HepG2 (cell line): ENCODE results near the gene PRUNE1. TPM values are rescaled to one million over a fixed set of nuclear protein-coding genes. Genes with fewer than 3 reads are reported as not detected.

Experiments
- FOXC1 ChIP-seq: sonication (generic); formaldehyde crosslinking; IDR thresholded peaks from 2 replicates; pipeline ENCODE4 v1.8.0; 2022; ENCODE audit warnings: mild to moderate bottlenecking, missing genetic modification reagents, borderline replicate concordance
- GABPB1 ChIP-seq: IDR thresholded peaks from 2 replicates; pipeline ENCODE4 v1.6.1; 2016; ENCODE audit warnings: mild to moderate bottlenecking, missing genetic modification reagents, moderate library complexity, missing compliant biosample characterization
- GZF1 ChIP-seq: sonication (generic); formaldehyde crosslinking; IDR thresholded peaks from 2 replicates; pipeline ENCODE4 v1.5.1; 2020; ENCODE audit warnings: mild to moderate bottlenecking, missing genetic modification reagents
- HES4 ChIP-seq: sonication (generic); formaldehyde crosslinking; IDR thresholded peaks from 2 replicates; pipeline ENCODE4 v1.9.0; 2021; ENCODE audit warnings: mild to moderate bottlenecking, missing genetic modification reagents, borderline replicate concordance
- JARID2 ChIP-seq: sonication (generic); formaldehyde crosslinking; IDR thresholded peaks from 2 replicates; pipeline ENCODE4 v1.8.1; 2023; ENCODE audit warnings: missing genetic modification reagents, inconsistent platforms; ENCODE audit not compliant: insufficient replicate concordance
- NBN ChIP-seq: fragments of 450-650 bp; conservative IDR thresholded peaks from 2 replicates; pipeline ENCODE4 v1.6.1; 2017
- SIX1 ChIP-seq: sonication (generic); formaldehyde crosslinking; IDR thresholded peaks from 2 replicates; pipeline ENCODE4 v1.4.0; 2020; ENCODE audit warnings: missing genetic modification reagents, borderline replicate concordance
- ZNF264 ChIP-seq: sonication (generic); formaldehyde crosslinking; IDR thresholded peaks from 2 replicates; pipeline ENCODE4 v1.4.0; 2020; ENCODE audit warnings: missing genetic modification reagents
- ZNF619 ChIP-seq: sonication (generic); formaldehyde crosslinking; IDR thresholded peaks from 2 replicates; pipeline ENCODE4 v1.4.0; 2020; ENCODE audit warnings: mild to moderate bottlenecking, missing genetic modification reagents
- ZNF644 ChIP-seq: IDR thresholded peaks from 2 replicates; pipeline ENCODE4 v1.6.1; 2016; ENCODE audit warnings: low read depth
- polyA plus RNA-seq, 8 experiments: library from polyadenylated mRNA; depleted of rRNA in 3 of 8; stranded (reverse) in 7 of 8; unstranded in 1 of 8; fragments of >200 nt; fragmentation: Illumina TruSeq in 4 of 8; extraction: Trizol in 4 of 8; gene quantifications; 2 replicates each; pipeline versions ENCODE4 v1.2.1 to v1.2.3, GENCODE V29; 2011 to 2016; ENCODE audit warnings: low read depth in 4 of 8, missing spikeins in 1 of 8, mixed read lengths in 1 of 8; ENCODE audit not compliant: insufficient read depth in 1 of 8
- total RNA-seq, 5 experiments: library from RNA; depleted of rRNA; stranded (reverse); fragments of >200 nt; fragmentation: Illumina TruSeq; extraction: Trizol; gene quantifications; 2 replicates each; pipeline ENCODE4 v1.2.3, GENCODE V29; 2016; ENCODE audit warnings: low read depth in 1 of 5
- TF ChIP-seq, protein P1 (sequence below): sonication (generic); formaldehyde crosslinking; IDR thresholded peaks from 2 replicates; pipeline ENCODE4; 2020; ENCODE audit warnings: missing genetic modification reagents, mild to moderate bottlenecking, borderline replicate concordance
- TF ChIP-seq, protein P2 (sequence below): sonication (generic); formaldehyde crosslinking; IDR thresholded peaks from 2 replicates; pipeline ENCODE4 v1.4.0; 2020; ENCODE audit warnings: missing genetic modification reagents, borderline replicate concordance
- TF ChIP-seq, protein P3 (sequence below), 2 experiments: fragments of 450-650 bp in 1 of 2; sonication (generic) in 1 of 2; formaldehyde crosslinking in 1 of 2; IDR thresholded peaks; 2 replicates each; pipeline versions ENCODE4 v1.6.1 to v1.8.0; 2016 to 2022; ENCODE audit warnings: antibody characterized with exemption in 1 of 2, mild to moderate bottlenecking in 1 of 2, missing genetic modification reagents in 1 of 2
- TF ChIP-seq, protein P4 (sequence below): sonication (generic); formaldehyde crosslinking; IDR thresholded peaks from 2 replicates; pipeline ENCODE4 v1.8.0; 2023; ENCODE audit warnings: mild to moderate bottlenecking, missing genetic modification reagents

PRUNE1 gene
- total and polyA plus RNA-seq, 2 of the 13 experiments (the other 11 are each of a cell fraction or from before 2014, with no cell fraction given): 19.0 to 31.9 TPM

DNA sequence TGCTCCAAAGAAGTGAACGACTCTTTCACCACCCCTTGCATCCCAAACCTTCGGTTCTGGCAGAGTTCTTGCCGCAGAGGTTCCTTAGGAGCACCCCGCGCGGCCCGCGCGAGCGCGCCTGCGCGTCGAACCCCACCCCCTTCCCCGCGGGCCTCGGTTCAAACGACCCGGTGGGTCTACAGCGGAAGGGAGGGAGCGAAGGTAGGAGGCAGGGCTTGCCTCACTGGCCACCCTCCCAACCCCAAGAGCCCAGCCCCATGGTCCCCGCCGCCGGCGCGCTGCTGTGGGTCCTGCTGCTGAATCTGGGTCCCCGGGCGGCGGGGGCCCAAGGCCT is 39.3 kb downstream of the PRUNE1 start, which contains the start of gene C1orf56 (continued):
- TF ChIP-seq SIX1 (CRISPR knock-in tag): no peak
- TF ChIP-seq NBN: no peak
- TF ChIP-seq FOXC1 (CRISPR knock-in tag): no peak
- TF ChIP-seq ZNF264: no peak; the same call in 1 of the 2 replicates
- no peak for TF ChIP-seq ZNF619 (CRISPR knock-in tag)
- TF ChIP-seq HES4 (CRISPR knock-in tag): no peak
- TF ChIP-seq ZNF644 (CRISPR knock-in tag): no peak
- TF ChIP-seq, protein P1, sequence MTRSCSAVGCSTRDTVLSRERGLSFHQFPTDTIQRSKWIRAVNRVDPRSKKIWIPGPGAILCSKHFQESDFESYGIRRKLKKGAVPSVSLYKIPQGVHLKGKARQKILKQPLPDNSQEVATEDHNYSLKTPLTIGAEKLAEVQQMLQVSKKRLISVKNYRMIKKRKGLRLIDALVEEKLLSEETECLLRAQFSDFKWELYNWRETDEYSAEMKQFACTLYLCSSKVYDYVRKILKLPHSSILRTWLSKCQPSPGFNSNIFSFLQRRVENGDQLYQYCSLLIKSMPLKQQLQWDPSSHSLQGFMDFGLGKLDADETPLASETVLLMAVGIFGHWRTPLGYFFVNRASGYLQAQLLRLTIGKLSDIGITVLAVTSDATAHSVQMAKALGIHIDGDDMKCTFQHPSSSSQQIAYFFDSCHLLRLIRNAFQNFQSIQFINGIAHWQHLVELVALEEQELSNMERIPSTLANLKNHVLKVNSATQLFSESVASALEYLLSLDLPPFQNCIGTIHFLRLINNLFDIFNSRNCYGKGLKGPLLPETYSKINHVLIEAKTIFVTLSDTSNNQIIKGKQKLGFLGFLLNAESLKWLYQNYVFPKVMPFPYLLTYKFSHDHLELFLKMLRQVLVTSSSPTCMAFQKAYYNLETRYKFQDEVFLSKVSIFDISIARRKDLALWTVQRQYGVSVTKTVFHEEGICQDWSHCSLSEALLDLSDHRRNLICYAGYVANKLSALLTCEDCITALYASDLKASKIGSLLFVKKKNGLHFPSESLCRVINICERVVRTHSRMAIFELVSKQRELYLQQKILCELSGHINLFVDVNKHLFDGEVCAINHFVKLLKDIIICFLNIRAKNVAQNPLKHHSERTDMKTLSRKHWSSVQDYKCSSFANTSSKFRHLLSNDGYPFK (CRISPR knock-in tag): no peak
- TF ChIP-seq, protein P2, sequence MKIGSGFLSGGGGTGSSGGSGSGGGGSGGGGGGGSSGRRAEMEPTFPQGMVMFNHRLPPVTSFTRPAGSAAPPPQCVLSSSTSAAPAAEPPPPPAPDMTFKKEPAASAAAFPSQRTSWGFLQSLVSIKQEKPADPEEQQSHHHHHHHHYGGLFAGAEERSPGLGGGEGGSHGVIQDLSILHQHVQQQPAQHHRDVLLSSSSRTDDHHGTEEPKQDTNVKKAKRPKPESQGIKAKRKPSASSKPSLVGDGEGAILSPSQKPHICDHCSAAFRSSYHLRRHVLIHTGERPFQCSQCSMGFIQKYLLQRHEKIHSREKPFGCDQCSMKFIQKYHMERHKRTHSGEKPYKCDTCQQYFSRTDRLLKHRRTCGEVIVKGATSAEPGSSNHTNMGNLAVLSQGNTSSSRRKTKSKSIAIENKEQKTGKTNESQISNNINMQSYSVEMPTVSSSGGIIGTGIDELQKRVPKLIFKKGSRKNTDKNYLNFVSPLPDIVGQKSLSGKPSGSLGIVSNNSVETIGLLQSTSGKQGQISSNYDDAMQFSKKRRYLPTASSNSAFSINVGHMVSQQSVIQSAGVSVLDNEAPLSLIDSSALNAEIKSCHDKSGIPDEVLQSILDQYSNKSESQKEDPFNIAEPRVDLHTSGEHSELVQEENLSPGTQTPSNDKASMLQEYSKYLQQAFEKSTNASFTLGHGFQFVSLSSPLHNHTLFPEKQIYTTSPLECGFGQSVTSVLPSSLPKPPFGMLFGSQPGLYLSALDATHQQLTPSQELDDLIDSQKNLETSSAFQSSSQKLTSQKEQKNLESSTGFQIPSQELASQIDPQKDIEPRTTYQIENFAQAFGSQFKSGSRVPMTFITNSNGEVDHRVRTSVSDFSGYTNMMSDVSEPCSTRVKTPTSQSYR (CRISPR knock-in tag): peak; percentile 71; the same call in 1 of the 2 replicates
- TF ChIP-seq, protein P3, sequence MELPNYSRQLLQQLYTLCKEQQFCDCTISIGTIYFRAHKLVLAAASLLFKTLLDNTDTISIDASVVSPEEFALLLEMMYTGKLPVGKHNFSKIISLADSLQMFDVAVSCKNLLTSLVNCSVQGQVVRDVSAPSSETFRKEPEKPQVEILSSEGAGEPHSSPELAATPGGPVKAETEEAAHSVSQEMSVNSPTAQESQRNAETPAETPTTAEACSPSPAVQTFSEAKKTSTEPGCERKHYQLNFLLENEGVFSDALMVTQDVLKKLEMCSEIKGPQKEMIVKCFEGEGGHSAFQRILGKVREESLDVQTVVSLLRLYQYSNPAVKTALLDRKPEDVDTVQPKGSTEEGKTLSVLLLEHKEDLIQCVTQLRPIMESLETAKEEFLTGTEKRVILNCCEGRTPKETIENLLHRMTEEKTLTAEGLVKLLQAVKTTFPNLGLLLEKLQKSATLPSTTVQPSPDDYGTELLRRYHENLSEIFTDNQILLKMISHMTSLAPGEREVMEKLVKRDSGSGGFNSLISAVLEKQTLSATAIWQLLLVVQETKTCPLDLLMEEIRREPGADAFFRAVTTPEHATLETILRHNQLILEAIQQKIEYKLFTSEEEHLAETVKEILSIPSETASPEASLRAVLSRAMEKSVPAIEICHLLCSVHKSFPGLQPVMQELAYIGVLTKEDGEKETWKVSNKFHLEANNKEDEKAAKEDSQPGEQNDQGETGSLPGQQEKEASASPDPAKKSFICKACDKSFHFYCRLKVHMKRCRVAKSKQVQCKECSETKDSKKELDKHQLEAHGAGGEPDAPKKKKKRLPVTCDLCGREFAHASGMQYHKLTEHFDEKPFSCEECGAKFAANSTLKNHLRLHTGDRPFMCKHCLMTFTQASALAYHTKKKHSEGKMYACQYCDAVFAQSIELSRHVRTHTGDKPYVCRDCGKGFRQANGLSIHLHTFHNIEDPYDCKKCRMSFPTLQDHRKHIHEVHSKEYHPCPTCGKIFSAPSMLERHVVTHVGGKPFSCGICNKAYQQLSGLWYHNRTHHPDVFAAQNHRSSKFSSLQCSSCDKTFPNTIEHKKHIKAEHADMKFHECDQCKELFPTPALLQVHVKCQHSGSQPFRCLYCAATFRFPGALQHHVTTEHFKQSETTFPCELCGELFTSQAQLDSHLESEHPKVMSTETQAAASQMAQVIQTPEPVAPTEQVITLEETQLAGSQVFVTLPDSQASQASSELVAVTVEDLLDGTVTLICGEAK (IDR thresholded peaks at IDR 0.05): no peak
- TF ChIP-seq, protein P3 (CRISPR knock-in tag; IDR thresholded peaks at IDR 0.05): no peak
- no peak for TF ChIP-seq GZF1 (CRISPR knock-in tag)
- TF ChIP-seq GABPB1: peak; percentile 78
- no peak for TF ChIP-seq JARID2
- TF ChIP-seq, protein P4, sequence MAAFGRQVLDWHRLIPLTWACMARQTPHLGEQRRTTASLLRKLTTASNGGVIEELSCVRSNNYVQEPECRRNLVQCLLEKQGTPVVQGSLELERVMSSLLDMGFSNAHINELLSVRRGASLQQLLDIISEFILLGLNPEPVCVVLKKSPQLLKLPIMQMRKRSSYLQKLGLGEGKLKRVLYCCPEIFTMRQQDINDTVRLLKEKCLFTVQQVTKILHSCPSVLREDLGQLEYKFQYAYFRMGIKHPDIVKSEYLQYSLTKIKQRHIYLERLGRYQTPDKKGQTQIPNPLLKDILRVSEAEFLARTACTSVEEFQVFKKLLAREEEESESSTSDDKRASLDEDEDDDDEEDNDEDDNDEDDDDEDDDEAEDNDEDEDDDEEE (CRISPR knock-in tag): peak; percentile 68; the same call in 1 of the 2 replicates
